BLaER1 treated with 17β-estradiol and CSF1 and Interleukin-3, amounts not matched to agents 10 nM and 100 nM (cell line): ENCODE data around the gene MYO1D.
"Not testable (repeated sequence)": the region's sequence is repeated elsewhere in the genome, so short reads cannot be mapped to it uniquely, and the experiment has no call there.

Source experiments
- H3K27ac ChIP-seq, 11 experiments: shearing (Covaris generic); formaldehyde crosslinking; 2 replicates each; pipeline ENCODE4 v1.8.1; 2022
- H3K27me3 ChIP-seq, 11 experiments: shearing (Covaris generic); formaldehyde crosslinking; 2 replicates each; pipeline ENCODE4 v1.8.1; 2022
- H3K36me3 ChIP-seq, 11 experiments: shearing (Covaris generic); formaldehyde crosslinking; 2 replicates each; pipeline ENCODE4 v1.8.1; 2022
- H3K4me1 ChIP-seq, 10 experiments: shearing (Covaris generic); formaldehyde crosslinking; 2 replicates each; pipeline ENCODE4 v1.8.1; 2022
- H3K4me2 ChIP-seq, 11 experiments: shearing (Covaris generic); formaldehyde crosslinking; 2 replicates each; pipeline ENCODE4 v1.8.1; 2022
- H3K4me3 ChIP-seq, 10 experiments: shearing (Covaris generic); formaldehyde crosslinking; 2 replicates each; pipeline ENCODE4 v1.8.1; 2022
- H3K9ac ChIP-seq, 11 experiments: shearing (Covaris generic); formaldehyde crosslinking; 2 replicates each; pipeline ENCODE4 v1.8.1; 2022
- H3K9me3 ChIP-seq, 11 experiments: shearing (Covaris generic); formaldehyde crosslinking; replicated peaks in 1 of 11; 2 replicates each; pipeline ENCODE4 v1.8.1; 2022
- H4K20me1 ChIP-seq, 11 experiments: shearing (Covaris generic); formaldehyde crosslinking; 2 replicates each; pipeline ENCODE4 v1.8.1; 2022
- Cebpa-rat ChIP-seq, 11 experiments: shearing (Covaris generic); IDR thresholded peaks; 2 replicates each; pipeline ENCODE4 v1.8.1; 2022

The MYO1D gene

DNA sequence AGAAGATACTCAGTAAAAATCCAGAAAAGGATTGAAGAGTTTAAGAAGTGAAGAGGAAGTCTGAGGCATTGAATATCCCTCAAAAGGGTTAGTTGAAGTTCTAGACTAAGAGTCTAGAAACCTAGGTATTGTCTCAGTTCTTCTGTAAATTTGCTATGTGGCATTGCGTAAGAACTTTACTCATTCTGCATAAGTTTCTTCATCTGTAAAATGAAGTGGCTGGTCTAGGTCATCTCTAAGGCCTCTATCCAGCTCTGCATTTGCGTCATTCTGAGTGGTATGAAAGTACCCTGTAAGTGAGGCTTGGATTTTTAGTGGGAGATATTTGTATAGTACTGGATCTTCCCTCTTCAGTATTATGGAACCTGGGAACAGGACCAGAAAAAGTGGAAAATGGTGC lies 130.2 kb downstream of the MYO1D start:
- peaks cover 8 to 48% (median 20%) of the 10 kb centered on the region in 10 experiments for H3K4me1 ChIP-seq
- H4K20me1 ChIP-seq = no peaks in the 10 kb centered on the region
- TF ChIP-seq Cebpa-rat (IDR thresholded peaks at IDR 0.05) = peak in 4 of 11 experiments; percentile 27 to 52 (median 34); a peak in 4 of 22 replicates
- no peak overlapping the region for H3K27ac ChIP-seq
- no peaks in the 10 kb centered on the region for H3K36me3 ChIP-seq
- H3K9ac ChIP-seq = no peak overlapping the region
- no peak overlapping the region for H3K4me3 ChIP-seq
- no peaks in the 10 kb centered on the region for H3K27me3 ChIP-seq
- H3K4me2 ChIP-seq = peak overlapping the region in 2 of 11 experiments; percentile 42 to 51; a peak in 3 of 22 replicates
- H3K9me3 ChIP-seq = no peaks in the 10 kb centered on the region

DNA sequence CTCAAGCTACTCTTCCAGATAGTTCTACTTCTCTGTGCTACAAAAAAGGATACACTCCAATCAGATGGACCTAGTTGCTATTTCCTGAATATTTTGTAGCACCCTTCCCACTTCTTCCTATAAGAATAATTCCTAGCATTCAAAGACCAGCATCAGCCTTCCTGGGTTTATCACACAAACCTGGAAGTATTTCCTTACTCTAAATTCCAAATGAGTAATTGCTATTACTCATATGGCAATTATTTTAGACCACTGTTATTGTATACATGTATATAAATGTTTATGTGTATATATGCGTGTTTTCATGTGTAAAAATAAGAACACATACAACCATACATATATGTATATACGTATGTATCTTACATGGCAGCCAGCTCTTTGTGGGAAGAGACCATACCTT lies 130.6 kb downstream of the MYO1D start:
- Histone ChIP-seq H3K9ac (no peak overlapping the region), H3K4me1 (peaks cover 8 to 44% (median 20%) of the 10 kb centered on the region in 10 experiments), H3K9me3 (no peaks in the 10 kb centered on the region), H4K20me1 (no peaks in the 10 kb centered on the region), H3K36me3 (no peaks in the 10 kb centered on the region), H3K4me3 (no peak overlapping the region), H3K27ac (no peak overlapping the region), H3K4me2 (0 out of 22 replicates have a peak overlapping the region, but pooled peaks of 1 of the 11 experiments have one; percentile 42), H3K27me3 (no peaks in the 10 kb centered on the region)
- no peak for TF ChIP-seq Cebpa-rat (IDR thresholded peaks at IDR 0.05)

DNA sequence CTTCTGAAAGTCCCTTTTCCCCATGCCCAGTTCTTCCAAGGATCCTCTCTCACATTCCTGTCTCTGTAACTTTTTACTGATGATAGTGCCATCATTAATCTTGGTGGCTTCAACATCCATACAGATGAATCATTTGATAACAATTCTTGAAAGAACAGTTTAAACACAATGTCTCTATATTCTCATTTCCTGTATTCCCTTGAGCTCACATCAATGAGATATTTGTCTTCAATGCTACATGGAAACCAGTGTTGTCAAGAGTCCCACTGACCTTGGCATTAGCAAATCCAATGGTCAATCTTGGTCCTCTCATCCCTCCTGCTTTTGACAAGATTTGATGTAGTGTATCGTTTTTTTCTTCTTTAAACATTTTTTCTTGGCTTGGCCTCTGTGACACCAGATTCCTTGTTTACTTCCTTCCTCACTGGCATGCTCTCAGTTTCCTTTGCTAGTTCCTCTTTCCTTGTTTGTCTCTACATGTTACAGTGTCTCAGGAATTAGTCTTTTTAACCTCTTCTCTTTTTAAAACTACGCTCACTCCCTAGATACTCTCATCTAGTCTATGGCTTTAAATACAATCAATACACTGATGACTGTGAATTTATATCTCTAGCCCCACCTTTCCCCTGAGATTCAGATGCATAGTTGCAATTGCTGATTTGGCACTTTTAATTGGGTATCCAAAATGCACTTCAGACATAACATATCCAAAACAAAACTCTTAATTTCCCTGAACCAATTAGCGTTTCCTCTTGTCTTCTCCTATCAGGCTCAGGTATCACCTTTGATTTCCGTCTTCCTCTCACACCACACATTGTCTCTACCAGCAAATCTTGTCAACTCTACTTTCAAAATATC lies 134.0 kb downstream of the MYO1D start:
- Histone ChIP-seq H3K4me2 (peak overlapping the region; percentile 8 to 85 (median 56)), H3K27me3 (no peaks in the 10 kb centered on the region), H3K4me1 (peaks cover 8 to 35% (median 20%) of the 10 kb centered on the region in 10 experiments), H3K9me3 (no peaks in the 10 kb centered on the region), H4K20me1 (no peaks in the 10 kb centered on the region), H3K36me3 (no peaks in the 10 kb centered on the region), H3K27ac (peak overlapping the region in 8 of 11 experiments; percentile 1 to 65 (median 37); a peak in 13 of 22 replicates), H3K4me3 (no peak overlapping the region), H3K9ac (no peak overlapping the region)
- TF ChIP-seq Cebpa-rat (IDR thresholded peaks at IDR 0.05) = no peak

DNA sequence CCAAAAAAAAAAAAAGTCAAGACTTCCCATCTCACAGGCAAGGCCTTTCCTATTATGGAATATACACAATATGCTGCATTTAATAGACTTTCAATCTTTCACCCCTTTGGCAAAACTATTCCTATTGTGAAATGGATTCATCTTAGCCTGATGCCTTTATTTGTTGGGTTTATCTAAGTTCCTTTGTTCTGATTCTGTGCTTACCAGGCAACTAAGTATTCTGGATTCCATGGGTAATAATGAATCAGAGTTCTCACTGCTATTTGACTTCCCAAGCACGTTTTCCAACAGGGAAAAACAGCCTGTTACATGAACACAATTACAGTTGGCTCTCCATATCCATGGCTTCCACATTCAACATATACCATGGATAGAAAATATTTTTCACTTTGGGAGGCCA lies 135.5 kb downstream of the MYO1D start:
- Histone ChIP-seq H3K9me3 (no peaks in the 10 kb centered on the region), H3K4me3 (no peak overlapping the region), H4K20me1 (no peaks in the 10 kb centered on the region), H3K27me3 (no peaks in the 10 kb centered on the region), H3K36me3 (no peaks in the 10 kb centered on the region), H3K4me2 (no peak overlapping the region), H3K9ac (no peak overlapping the region), H3K27ac (no peak overlapping the region), H3K4me1 (peaks cover 8 to 35% (median 20%) of the 10 kb centered on the region in 10 experiments)
- TF ChIP-seq Cebpa-rat (IDR thresholded peaks at IDR 0.05) = no peak

DNA sequence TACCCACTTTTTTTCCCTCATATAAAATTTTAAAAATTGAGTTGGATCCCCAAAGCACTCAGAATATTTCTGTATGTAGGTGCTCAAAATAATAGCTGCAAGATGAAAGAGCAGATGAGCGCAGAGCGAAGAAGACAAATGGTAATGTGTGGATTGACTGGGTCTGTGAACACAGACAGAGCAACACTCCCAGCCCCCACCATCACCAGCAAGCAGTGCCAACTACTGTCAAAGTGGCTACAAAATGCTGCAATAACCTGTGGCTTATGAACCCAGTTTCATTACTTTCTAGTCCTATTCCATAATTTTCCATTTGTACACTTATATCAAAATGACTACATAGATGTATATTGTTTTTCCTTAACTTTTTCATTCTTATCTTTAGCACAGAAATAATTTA lies 137.2 kb downstream of the MYO1D start:
- Histone ChIP-seq H3K9me3 (no peaks in the 10 kb centered on the region), H3K9ac (no peak overlapping the region), H3K4me3 (no peak overlapping the region), H3K4me1 (peaks cover 8 to 35% (median 20%) of the 10 kb centered on the region in 10 experiments), H3K4me2 (no peak overlapping the region), H3K27me3 (no peaks in the 10 kb centered on the region), H3K27ac (no peak overlapping the region), H4K20me1 (no peaks in the 10 kb centered on the region), H3K36me3 (no peaks in the 10 kb centered on the region)
- no peak for TF ChIP-seq Cebpa-rat (IDR thresholded peaks at IDR 0.05)

DNA sequence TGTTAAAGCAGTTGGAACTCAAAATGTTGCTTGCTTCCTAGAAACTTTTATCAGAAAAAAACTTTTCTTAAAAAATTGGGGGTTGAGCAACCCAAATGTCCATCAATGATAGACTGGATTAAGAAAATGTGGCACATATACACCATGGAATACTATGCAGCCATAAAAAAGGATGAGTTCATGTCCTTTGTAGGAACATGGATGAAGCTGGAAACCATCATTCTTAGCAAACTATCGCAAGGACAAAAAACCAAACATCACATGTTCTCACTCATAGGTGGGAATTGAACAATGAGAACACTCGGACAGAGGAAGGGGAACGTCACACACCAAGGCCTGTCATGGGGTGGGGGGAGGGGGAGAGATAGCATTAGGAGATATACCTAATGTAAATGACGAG lies 137.8 kb downstream of the MYO1D start:
- H4K20me1 ChIP-seq, H3K27me3 ChIP-seq, H3K36me3 ChIP-seq, H3K9ac ChIP-seq, H3K27ac ChIP-seq, H3K9me3 ChIP-seq, H3K4me3 ChIP-seq, H3K4me2 ChIP-seq: not testable (repeated sequence)
- peaks cover 8 to 34% (median 20%) of the 10 kb centered on the region in 10 experiments for H3K4me1 ChIP-seq

DNA sequence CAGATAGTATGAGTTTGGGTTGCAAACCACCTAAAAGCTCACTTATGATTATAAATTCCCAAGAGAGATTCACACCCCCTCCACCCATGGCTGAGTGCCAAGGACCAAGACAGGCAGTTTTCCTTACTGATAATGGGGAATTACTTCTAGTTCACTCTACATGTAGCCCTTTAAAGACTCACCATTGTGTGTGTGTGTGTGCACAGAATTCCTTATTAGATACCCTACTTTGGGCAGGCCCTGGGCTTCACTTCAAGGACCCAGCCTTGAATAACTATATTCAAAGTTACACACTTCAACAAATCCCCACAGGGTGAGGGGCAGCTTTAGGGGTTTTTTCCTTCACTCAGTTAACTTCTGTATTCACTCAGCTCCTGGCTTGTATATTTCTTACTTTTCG lies 143.5 kb downstream of the MYO1D start:
- Histone ChIP-seq H3K27ac (no peak overlapping the region), H3K4me1 (peaks cover 0 to 11% (median 0%) of the 10 kb centered on the region in 10 experiments; a peak in 6 of 20 replicates), H3K9ac (no peak overlapping the region), H3K4me2 (no peak overlapping the region), H3K4me3 (no peak overlapping the region), H4K20me1 (no peaks in the 10 kb centered on the region), H3K9me3 (peaks cover 22 to 27% (median 24%) of the 10 kb centered on the region in 11 experiments), H3K27me3 (no peaks in the 10 kb centered on the region), H3K36me3 (peaks cover 9 to 22% (median 17%) of the 10 kb centered on the region in 11 experiments; a peak in 18 of 22 replicates)
- TF ChIP-seq Cebpa-rat (IDR thresholded peaks at IDR 0.05) = no peak

DNA sequence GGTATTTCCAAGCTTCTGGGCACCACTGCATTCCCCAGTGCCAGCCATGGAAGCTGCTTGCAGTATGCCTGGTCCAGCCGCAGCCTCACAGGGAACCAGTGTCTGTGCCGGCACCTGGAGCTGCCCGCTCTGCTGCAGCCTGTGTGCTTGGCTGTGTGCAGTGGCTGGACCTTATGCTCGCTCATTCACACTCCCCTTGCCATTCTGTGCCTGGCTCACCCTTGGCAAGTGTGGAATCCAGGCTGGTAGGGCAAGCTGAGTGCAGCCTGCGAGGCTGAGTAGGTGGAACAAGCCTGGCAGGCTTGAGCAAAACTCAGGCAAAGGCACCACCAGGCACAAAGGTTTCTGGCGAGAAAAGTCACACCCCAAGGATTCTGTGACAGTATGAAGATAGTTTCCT lies 144.0 kb downstream of the MYO1D start:
- Histone ChIP-seq H3K4me3 (0 out of 20 replicates have a peak overlapping the region, but pooled peaks of 1 of the 10 experiments have one; percentile 9), H4K20me1 (no peaks in the 10 kb centered on the region), H3K4me2 (no peak overlapping the region), H3K27me3 (no peaks in the 10 kb centered on the region), H3K27ac (no peak overlapping the region), H3K9ac (no peak overlapping the region), H3K4me1 (peaks cover 0 to 11% (median 0%) of the 10 kb centered on the region in 10 experiments; a peak in 6 of 20 replicates), H3K36me3 (peaks cover 9 to 22% (median 17%) of the 10 kb centered on the region in 11 experiments; a peak in 18 of 22 replicates), H3K9me3 (peaks cover 22 to 27% (median 24%) of the 10 kb centered on the region in 11 experiments)
- TF ChIP-seq Cebpa-rat (IDR thresholded peaks at IDR 0.05) = no peak

DNA sequence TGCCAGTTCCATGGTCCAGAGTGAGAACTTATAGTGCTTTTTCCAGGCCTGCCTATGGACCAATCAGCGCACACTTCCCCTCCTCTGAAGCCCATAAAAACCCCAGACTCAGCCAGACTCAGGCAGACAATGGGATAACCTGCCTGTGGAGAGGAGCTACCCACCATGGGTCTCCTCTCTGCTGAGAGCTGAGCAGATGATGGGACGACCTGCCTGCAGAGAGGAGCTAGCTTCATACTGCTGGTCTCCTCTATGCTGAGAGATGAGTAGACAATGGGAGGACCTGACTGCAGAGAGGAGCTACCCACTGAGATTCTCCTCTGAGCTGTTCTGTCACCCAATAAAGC lies 144.7 kb downstream of the MYO1D start:
- peaks cover 0 to 7% (median 0%) of the 10 kb centered on the region in 10 experiments; a peak in 6 of 20 replicates for H3K4me1 ChIP-seq
- H3K9ac ChIP-seq = no peak overlapping the region
- no peak for TF ChIP-seq Cebpa-rat (IDR thresholded peaks at IDR 0.05)
- no peaks in the 10 kb centered on the region for H3K27me3 ChIP-seq
- H3K9me3 ChIP-seq = peaks cover 22 to 27% (median 24%) of the 10 kb centered on the region in 11 experiments
- 0 out of 20 replicates have a peak overlapping the region, but pooled peaks of 1 of the 10 experiments have one; percentile 9 for H3K4me3 ChIP-seq
- no peaks in the 10 kb centered on the region for H4K20me1 ChIP-seq
- H3K27ac ChIP-seq = no peak overlapping the region
- peaks cover 9 to 22% (median 17%) of the 10 kb centered on the region in 11 experiments; a peak in 18 of 22 replicates for H3K36me3 ChIP-seq
- no peak overlapping the region for H3K4me2 ChIP-seq
